Measurements from ENCODE around the gene RFC4. TPM values are rescaled to one million over a fixed set of nuclear protein-coding genes. Genes with fewer than 3 reads are reported as not detected.

Gene RFC4
- total and polyA plus RNA-seq, 9 of the 15 experiments (the other 6 are each of a cell fraction or from before 2014, with no cell fraction given) = 105 to 227 (median 180) TPM

- 0 out of 2 replicates have a peak, but pooled peaks have one; percentile 16 for TF ChIP-seq CGGBP1 (CRISPR knock-in tag; IDR thresholded peaks at IDR 0.05)
- TF ChIP-seq CEBPG (CRISPR knock-in tag; IDR thresholded peaks at IDR 0.05) = no peak
- TF ChIP-seq CEBPG (tag; conservative IDR thresholded peaks at IDR 0.05 in 1 of 2, IDR thresholded peaks at IDR 0.05 in 1 of 2) = no peak
- peak; percentile 90 for TF ChIP-seq GABPA (tag; conservative IDR thresholded peaks at IDR 0.05; ENCODE audit: low read depth)
- no peak for TF ChIP-seq ZNF444 (CRISPR knock-in tag; IDR thresholded peaks at IDR 0.05)
- TF ChIP-seq TRIM28 (IDR thresholded peaks at IDR 0.05) = no peak
- peak; percentile 51 for TF ChIP-seq ASH1L (IDR thresholded peaks at IDR 0.05; ENCODE audit: borderline replicate concordance, low read depth, partially characterized antibody)
- TF ChIP-seq ZSCAN32 (CRISPR knock-in tag; IDR thresholded peaks at IDR 0.05) = no peak
- peak; percentile 48; the same call in 1 of the 2 replicates for TF ChIP-seq SMARCE1 (IDR thresholded peaks at IDR 0.05)
- peak; percentile 97 for TF ChIP-seq RBM39 (optimal IDR thresholded peaks at IDR 0.05; ENCODE audit: low read depth, low read length)
- peak; percentile 63; the same call in 1 of the 2 replicates for TF ChIP-seq GATAD2B (IDR thresholded peaks at IDR 0.05; ENCODE audit: borderline replicate concordance)
- TF ChIP-seq DDX20 (tag; IDR thresholded peaks at IDR 0.05; ENCODE audit: low read depth) = no peak
- TF ChIP-seq NRF1 (conservative IDR thresholded peaks at IDR 0.05 in 1 of 2, IDR thresholded peaks at IDR 0.05 in 1 of 2) = peak; percentile 68 to 73
- TF ChIP-seq XRCC3 (IDR thresholded peaks at IDR 0.05) = no peak; the same call in 1 of the 2 replicates
- TF ChIP-seq SLC30A9 (CRISPR knock-in tag; IDR thresholded peaks at IDR 0.05) = peak; percentile 74; the same call in 1 of the 2 replicates
- TF ChIP-seq LEF1 (IDR thresholded peaks at IDR 0.05) = peak; percentile 77
- TF ChIP-seq HDAC8 (tag; IDR thresholded peaks at IDR 0.05) = no peak; the same call in 1 of the 2 replicates
- TF ChIP-seq SMARCC2 (IDR thresholded peaks at IDR 0.05; ENCODE audit: low read depth) = no peak
- no peak for TF ChIP-seq ZNF324 (CRISPR knock-in tag; IDR thresholded peaks at IDR 0.05)
- peak in 1 of 2 experiments; percentile 71 for TF ChIP-seq E2F6 (IDR thresholded peaks at IDR 0.05; ENCODE audit: borderline replicate concordance in 1 of 2, extremely low read depth in 1 of 2, insufficient read depth in 1 of 2, insufficient read length in 1 of 2, low read depth in 1 of 2, low read length in 1 of 2, poor library complexity in 1 of 2, severe bottlenecking in 1 of 2)
- TF ChIP-seq HIVEP1 (CRISPR knock-in tag; IDR thresholded peaks at IDR 0.05) = no peak
- TF ChIP-seq MAZ (CRISPR knock-in tag; conservative IDR thresholded peaks at IDR 0.05 in 1 of 2, IDR thresholded peaks at IDR 0.05 in 1 of 2) = peak; percentile 61 to 85
- TF ChIP-seq HMG20A (CRISPR knock-in tag; conservative IDR thresholded peaks at IDR 0.05) = no peak
- TF ChIP-seq ZKSCAN1 (IDR thresholded peaks at IDR 0.05; ENCODE audit: low read depth, low read length) = 0 out of 2 replicates have a peak, but pooled peaks have one; percentile 3
- TF ChIP-seq CC2D1A (IDR thresholded peaks at IDR 0.05) = peak; percentile 90; the same call in 1 of the 2 replicates
- no peak for TF ChIP-seq TCF7L2 (IDR thresholded peaks at IDR 0.05; ENCODE audit: low read depth, low read length)
- TF ChIP-seq HMG20B (CRISPR knock-in tag; IDR thresholded peaks at IDR 0.05) = peak; percentile 61; the same call in 1 of the 2 replicates
- no peak for TF ChIP-seq MXD1 (CRISPR knock-in tag; IDR thresholded peaks at IDR 0.05; ENCODE audit: borderline replicate concordance, poor library complexity, severe bottlenecking)
Observed at GRCh38 chr3:186783058-186783730, 23.1 kb downstream of the RFC4 start, which contains the start of gene EIF4A2 (continued).

Measured in K562 (cell line).